GM12878 (cell line): Measurements from ENCODE around the gene BAK1. TPM values are rescaled to one million over a fixed set of nuclear protein-coding genes. Genes with fewer than 3 reads are reported as not detected.
A peak's percentile ranks its signal among the peaks of the same experiment; 100 is the strongest.

ENCODE experiments used
- ASH2L ChIP-seq: fragments of 300-600, 200-600 bp; sonication (generic); IDR thresholded peaks from 2 replicates; pipeline ENCODE4 v1.6.1; 2017; ENCODE audit warnings: low read depth, mild to moderate bottlenecking, borderline replicate concordance
- BCLAF1 ChIP-seq: fragments of 450-650 bp; IDR thresholded peaks from 2 replicates; pipeline ENCODE4 v1.6.1; 2017; ENCODE audit warnings: antibody characterized with exemption, mild to moderate bottlenecking, moderate library complexity
- CHD2 ChIP-seq: IDR thresholded peaks from 2 replicates; pipeline ENCODE4 v1.6.1; 2011; ENCODE audit warnings: low read depth, low read length, improper control_type of control experiment, borderline replicate concordance
- CTCF ChIP-seq, 3 experiments: IDR thresholded peaks in 2 of 3; conservative IDR thresholded peaks in 1 of 3; 2 replicates each; pipeline ENCODE4 v1.5.1; 2011; ENCODE audit warnings: low read depth in 3 of 3, low read length in 3 of 3, mild to moderate bottlenecking in 3 of 3, control low read depth in 2 of 3, moderate library complexity in 2 of 3, inconsistent platforms in 1 of 3, mixed read lengths in 1 of 3; ENCODE audit not compliant: control insufficient read depth in 2 of 3, insufficient read depth in 1 of 3; ENCODE audit errors: extremely low read depth in 1 of 3
- DPF2 ChIP-seq: fragments of 450-650 bp; IDR thresholded peaks from 2 replicates; pipeline ENCODE4 v1.6.1; 2017; ENCODE audit warnings: mild to moderate bottlenecking
- HDAC6 ChIP-seq: fragments of 200-600 bp; sonication (generic); IDR thresholded peaks from one replicate; pipeline ENCODE4 v1.8.0; 2017; ENCODE audit warnings: antibody characterized with exemption; ENCODE audit not compliant: unreplicated experiment
- IKZF1 ChIP-seq: fragments of 450-650 bp; conservative IDR thresholded peaks from 2 replicates; pipeline ENCODE4 v1.6.1; 2017; ENCODE audit warnings: antibody characterized with exemption, mild to moderate bottlenecking
- NBN ChIP-seq: fragments of 450-650 bp; IDR thresholded peaks from 2 replicates; pipeline ENCODE4 v1.6.1; 2016
- NR2C1 ChIP-seq: fragments of 450-650 bp; IDR thresholded peaks from 2 replicates; pipeline ENCODE4 v1.6.1; 2017; ENCODE audit warnings: antibody characterized with exemption, mild to moderate bottlenecking, moderate library complexity
- NR2F1 ChIP-seq: fragments of 450-650 bp; conservative IDR thresholded peaks from 2 replicates; pipeline ENCODE4 v1.6.1; 2017; ENCODE audit warnings: mild to moderate bottlenecking
- RAD21 ChIP-seq: IDR thresholded peaks from 2 replicates; pipeline ENCODE4 v1.6.1; 2011; ENCODE audit warnings: mild to moderate bottlenecking, low read depth, low read length, moderate library complexity; ENCODE audit not compliant: insufficient read depth
- RBBP5 ChIP-seq: fragments of 200-600 bp; sonication (generic); conservative IDR thresholded peaks from 2 replicates; pipeline ENCODE4 v1.6.1; 2016
- RELB ChIP-seq: fragments of 450-650 bp; IDR thresholded peaks from 2 replicates; pipeline ENCODE4 v1.6.1; 2017; ENCODE audit warnings: low read depth, mild to moderate bottlenecking, moderate library complexity
- RUNX3 ChIP-seq: IDR thresholded peaks from 2 replicates; pipeline ENCODE4 v1.6.1; 2012; ENCODE audit warnings: low read length, inconsistent platforms
- SMARCA5 ChIP-seq: fragments of 450-650 bp; IDR thresholded peaks from 2 replicates; pipeline ENCODE4 v1.6.1; 2017; ENCODE audit warnings: mild to moderate bottlenecking
- TCF12 ChIP-seq: IDR thresholded peaks from 2 replicates; pipeline ENCODE4 v1.6.1; 2011; ENCODE audit warnings: low read depth, mild to moderate bottlenecking, low read length
- ZNF687 ChIP-seq: fragments of 450-650 bp; IDR thresholded peaks from 2 replicates; pipeline ENCODE4 v1.6.1; 2017; ENCODE audit warnings: mild to moderate bottlenecking, moderate library complexity
- polyA plus RNA-seq, 11 experiments: library from polyadenylated mRNA; depleted of rRNA in 4 of 11; unstranded in 6 of 11; stranded (reverse) in 5 of 11; fragments of >200 nt; fragmentation: Nextera tagmentation in 4 of 11; fragmentation: Illumina TruSeq in 1 of 11; extraction: Ambion mirVana in 4 of 11; extraction: Trizol in 1 of 11; gene quantifications; 1 replicate in 1 of 11; 2 replicates in 10 of 11; pipeline versions ENCODE4 v1.2.1 to v1.2.3, GENCODE V29; 2011 to 2016; ENCODE audit warnings: inconsistent platforms in 2 of 11, missing spikeins in 2 of 11, low read depth in 1 of 11
- total RNA-seq, 4 experiments: library from RNA; depleted of rRNA in 3 of 4; stranded (reverse); fragments of >200 nt in 3 of 4; fragmentation: Illumina TruSeq in 1 of 4; extraction: Trizol in 1 of 4; gene quantifications; 2 replicates each; pipeline versions ENCODE4 v1.2.1 to v1.2.3, GENCODE V29; 2013 to 2021

BAK1 gene
- total and polyA plus RNA-seq, 10 of the 15 experiments (the other 5 are each of a cell fraction or from before 2014, with no cell fraction given), result 6.3 to 65.8 (median 29.6) TPM

GRCh38 chr6:33578588-33579011 lies 1.5 kb downstream of the BAK1 start (continued):
- TF ChIP-seq HDAC6 (no peak), CHD2 (no peak), ZNF687 (no peak), IKZF1 (peak; percentile 67), RUNX3 (peak; percentile 81), TCF12 (peak; percentile 38; the same call in 1 of the 2 replicates), RAD21 (peak; percentile 14; the same call in 1 of the 2 replicates), BCLAF1 (no peak), NR2C1 (peak; percentile 31; the same call in 1 of the 2 replicates), RBBP5 (no peak), ASH2L (no peak), CTCF (IDR thresholded peaks at IDR 0.05 in 2 of 3, conservative IDR thresholded peaks at IDR 0.05 in 1 of 3; ENCODE audit: control insufficient read depth in 2 of 3, extremely low read depth in 1 of 3, insufficient read depth in 1 of 3, low read depth in 3 of 3, low read length in 3 of 3) (peak in 1 of 3 experiments; percentile 6; a peak in 2 of 6 replicates), DPF2 (no peak), NBN (no peak), SMARCA5 (no peak), NR2F1 (peak; percentile 76), RELB (peak; percentile 51; the same call in 1 of the 2 replicates)
